COLO829 (cell line): ENCODE results near the gene KRT36.
A peak's percentile ranks its signal among the peaks of the same experiment; 100 is the strongest.

Experiments
- DNase-seq: peaks from one replicate; pipeline ENCODE4 v3.0.0; 2012; ENCODE audit warnings: low spot score

The KRT36 gene

GRCh38 chr17:41521574-41522261, 32.0 kb upstream of the KRT36 start:
- peak; percentile 48 for DNase-seq

- no peak for DNase-seq
These were observed 31.3 kb upstream of the KRT36 start for GRCh38 chr17:41520821-41521521.

GRCh38 chr17:41519501-41520224, 30.0 kb upstream of the KRT36 start:
- no peak for DNase-seq

DNA sequence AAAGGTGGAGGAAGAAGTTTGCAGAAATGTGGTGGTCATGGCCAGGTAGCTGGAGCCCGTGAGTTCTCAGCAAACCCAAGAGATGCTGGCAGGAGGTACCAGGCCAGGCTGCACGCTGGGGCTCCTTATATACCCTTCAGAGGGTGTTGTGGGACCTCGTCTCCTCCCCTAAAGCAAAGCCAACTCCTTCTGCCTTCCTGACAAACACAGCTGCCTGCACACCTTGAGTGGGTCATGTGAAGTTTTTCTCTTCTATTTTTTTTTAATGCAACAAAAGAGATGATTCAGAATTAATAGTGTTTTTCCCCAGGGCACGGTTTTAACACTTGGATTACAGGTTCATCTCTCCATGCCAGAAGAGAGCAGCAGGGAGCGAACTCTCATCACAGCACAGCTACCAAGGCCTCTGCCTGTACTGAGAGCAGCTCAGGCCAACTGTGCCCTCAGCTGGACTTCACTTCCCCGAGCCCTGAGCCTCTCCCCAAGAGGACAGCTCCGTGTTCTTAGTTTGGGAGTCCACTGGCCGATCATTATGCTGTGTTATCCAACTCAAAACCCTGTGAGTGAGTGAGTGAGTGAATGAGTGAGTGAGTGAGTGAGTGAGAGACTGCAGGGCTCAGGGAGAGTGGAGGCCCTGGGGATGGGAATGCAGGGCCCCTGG, 29.2 kb upstream of the KRT36 start, which contains the start of gene KRT15:
KRT15 (minus strand) TSS at position 102 of the 661 bp plus-strand sequence; CDS start at position 39, 63 bp downstream.
- no peak for DNase-seq

GRCh38 chr17:41518031-41518430, 28.3 kb upstream of the KRT36 start:
- DNase-seq = no peak

DNA sequence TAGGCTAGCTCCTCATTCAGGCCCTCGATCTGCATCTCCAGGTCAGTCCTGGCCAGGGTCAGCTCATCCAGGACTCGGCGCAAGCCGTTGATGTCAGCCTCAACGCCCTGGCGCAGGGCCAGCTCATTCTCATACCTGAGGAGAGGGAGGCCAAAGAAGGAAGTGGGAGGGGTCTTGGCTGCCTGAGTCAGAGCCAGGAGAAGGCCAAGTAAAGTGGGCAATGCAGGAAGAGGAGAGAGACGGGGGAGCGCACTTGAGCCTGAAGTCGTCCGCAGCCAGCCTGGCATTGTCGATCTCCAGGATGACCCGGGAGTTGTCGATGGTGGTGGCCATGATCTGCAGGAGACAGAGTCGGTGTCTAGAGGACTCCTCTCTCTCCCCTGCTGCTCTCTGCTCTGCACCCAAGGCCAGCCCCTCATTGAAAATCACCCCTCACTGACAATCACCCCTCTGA, 27.1 kb upstream of the KRT36 start:
- DNase-seq = no peak

DNA sequence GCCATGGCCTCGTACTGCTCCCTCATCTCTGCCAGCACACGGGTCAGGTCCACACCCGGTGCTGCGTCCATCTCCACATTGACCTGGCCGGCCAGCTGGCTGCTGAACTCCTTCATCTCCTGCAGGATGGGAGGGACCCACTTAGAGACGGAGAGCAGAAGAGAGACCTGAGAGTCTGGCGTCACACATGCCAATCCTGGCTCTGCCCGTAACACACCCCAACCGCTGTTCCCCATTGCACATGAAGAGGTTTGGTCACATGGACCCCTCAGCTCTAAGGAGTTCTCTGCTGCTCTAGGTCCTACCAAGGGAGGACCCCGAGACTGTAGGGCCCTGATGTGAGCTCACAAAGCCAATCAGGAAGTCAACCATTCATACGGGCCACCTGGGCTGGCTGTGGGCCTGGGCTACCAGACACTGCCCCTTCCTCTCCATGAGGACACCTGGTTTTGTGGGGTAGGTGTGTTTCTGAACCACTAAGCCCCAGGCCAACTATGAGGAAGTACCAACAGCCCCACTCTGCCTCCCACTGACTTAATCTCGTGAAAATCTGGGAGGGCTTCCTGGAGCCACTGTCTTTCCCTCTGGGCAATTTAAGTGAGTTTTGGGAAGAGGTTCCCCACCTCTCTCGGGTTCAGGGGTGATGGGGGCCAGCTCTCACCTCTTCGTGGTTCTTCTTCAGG, 26.6 kb upstream of the KRT36 start:
- no peak for DNase-seq

DNA sequence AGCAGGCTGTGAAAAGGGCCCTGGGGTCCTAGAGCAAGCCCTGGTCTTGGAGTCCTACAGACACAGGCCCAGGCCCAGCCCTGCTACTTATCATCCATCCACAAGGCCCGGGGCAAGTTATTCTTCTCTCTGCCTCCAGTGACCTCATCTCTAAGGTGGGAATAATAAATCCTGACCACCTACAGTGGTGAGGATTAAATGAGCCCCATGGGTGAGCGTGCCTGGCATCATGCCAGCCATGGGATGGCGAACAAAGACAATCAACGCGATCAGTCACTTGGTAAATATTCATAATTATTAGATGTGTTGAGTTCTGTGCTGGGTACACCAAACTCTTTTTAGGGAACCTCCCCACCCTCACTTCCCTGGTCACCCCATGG, 23.4 kb upstream of the KRT36 start:
- no peak for DNase-seq

- DNase-seq = no peak
These were observed 22.9 kb upstream of the KRT36 start for GRCh38 chr17:41512546-41513167.

DNA sequence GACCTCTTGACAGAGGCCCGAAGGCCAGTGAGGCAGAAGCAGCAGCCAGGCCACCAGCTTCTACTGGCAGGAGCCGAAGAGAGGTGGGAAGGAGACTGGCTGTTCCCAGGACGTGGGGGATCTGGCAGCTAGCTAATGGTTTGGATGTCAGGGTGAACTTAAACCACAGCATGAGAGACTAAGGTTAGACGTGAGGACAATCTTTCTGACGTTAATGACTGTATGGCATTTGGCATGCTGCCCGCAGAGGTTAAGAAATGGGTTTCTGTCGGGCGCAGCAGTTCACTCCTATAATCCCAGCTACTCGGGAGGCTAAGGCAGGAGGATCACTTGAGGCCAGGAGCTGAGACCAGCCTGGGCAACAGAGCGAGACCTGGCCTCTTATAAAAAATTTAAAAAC, 22.0 kb upstream of the KRT36 start:
- no peak for DNase-seq

- DNase-seq = no peak
These were observed 21.4 kb upstream of the KRT36 start for GRCh38 chr17:41511116-41511515.

GRCh38 chr17:41510251-41511065, 20.7 kb upstream of the KRT36 start:
- no peak for DNase-seq

DNA sequence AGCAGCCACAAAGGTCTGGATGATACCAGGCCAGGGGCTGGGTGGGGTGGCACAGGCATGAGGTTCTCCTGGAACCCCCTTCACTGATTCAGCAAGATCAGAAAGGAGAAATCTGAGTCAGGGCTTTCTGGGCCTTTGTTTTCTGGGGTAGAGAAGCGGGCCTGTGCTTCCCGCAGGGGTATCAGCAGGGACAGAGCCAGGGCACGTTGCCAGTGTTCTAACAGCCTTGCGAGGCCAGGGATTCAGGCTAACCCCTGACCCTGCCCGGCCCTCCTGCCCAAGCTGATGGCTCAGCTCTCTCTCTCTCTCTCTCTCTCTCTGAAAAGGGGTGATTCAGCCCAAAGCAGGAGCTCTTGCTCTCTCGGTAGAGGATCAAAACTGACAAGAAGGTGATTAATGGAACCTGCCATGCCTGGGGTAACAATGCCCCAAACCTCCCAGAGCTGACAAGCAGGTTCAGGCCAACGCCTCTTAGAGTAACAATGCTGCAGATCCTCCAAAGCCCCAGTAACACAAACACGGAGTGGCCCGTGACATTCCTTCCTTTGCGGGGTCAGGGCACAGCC, 17.7 kb upstream of the KRT36 start:
- DNase-seq = no peak

- DNase-seq = no peak
These were observed 16.4 kb upstream of the KRT36 start for GRCh38 chr17:41505809-41506767.

DNA sequence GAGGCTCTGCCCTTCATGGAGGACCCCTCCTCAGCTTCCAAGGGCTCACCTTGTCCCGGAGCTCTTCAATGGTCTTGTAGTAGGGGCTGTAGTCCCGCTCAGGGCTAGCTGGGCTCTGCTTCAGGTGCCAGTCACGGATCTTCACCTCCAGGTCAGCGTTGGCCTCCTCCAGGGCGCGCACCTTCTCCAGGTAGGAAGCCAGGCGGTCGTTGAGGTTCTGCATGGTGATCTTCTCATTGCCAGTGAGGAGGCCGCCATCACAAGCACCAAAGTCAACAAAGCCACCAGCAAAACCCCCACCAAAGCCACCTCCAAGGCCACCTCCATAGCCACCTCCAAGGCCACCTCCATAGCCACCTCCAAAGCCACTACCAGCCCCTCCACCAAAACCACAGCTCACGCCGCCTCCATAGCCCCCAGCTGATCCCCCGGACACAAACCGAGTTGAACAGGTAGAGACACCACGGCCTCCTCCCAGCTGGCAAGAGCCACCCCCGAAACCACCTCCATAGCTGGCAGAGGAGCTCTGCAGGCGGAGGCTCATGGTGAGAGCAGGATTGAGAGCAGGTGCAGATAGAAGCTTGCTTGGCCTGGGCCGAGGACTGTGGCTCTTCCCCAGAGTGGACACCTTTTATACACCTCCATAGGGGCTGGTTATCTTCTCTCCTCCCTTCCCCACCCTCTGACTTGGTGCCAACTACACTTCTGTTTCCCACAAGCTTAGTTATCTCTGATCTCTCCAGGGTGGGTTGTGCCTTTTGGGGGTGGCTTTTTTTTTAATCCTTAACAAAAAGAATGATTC, 15.5 kb upstream of the KRT36 start, which contains the start of gene KRT13:
KRT13 (minus strand) TSS at position 606 of the 802 bp plus-strand sequence; CDS start at position 544, 62 bp downstream.
- no peak for DNase-seq

DNA sequence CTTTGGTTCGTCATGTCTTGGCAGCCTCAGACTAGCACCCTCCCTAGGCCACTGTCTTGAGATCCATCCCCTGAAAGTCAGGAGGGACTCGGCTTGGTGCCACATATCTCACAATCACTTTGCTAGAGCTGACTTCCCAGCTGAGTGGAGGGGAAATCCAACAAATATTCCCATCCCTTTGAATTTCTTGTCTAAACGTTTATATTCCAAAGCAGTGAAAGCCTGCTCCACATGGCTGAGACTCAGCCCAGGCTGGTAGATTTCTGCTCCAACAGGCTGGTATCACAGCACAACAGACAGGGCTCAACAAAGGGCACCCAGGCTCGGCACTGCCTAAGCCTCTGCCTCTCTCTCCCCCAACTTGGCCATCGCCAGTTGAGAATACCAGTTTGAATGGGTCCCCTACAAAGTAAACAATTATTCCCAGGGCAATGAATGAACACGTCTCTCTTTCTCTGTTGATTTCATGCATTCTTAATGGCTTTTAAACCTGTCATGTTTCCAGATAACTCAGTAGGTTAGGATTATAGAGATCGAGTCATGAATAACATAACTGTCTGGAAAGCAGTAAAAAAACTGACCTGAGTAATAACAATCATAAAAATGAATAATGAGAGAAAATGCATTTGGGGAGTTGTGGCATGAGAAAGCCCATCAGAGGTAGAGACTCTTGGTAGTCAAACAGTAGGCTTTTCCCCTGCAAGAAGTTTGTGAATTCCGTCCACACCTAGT, 14.7 kb upstream of the KRT36 start:
- no peak for DNase-seq

DNA sequence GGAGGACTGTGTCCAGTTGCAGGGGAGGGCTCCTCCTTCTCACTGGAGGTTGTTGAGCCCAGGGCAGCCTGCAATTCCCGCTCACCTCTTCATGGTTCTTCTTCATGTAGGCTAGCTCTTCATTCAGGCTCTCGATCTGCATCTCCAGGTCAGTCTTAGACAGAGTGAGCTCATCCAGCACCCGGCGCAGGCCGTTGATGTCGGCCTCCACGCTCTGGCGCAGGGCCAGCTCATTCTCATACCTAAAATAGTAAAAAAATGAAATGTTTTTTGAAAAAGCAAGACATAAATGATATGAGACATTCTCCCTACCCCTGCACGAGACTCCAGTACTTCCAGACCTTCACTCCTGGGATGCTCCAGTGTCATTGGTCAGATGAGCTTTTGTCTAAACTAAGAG, 13.5 kb upstream of the KRT36 start:
- no peak for DNase-seq
